Activated T-helper 1 cell treated with anti-CD3 and anti-CD28 coated beads, Interleukin-12 subunit alpha, Interleukin-12 subunit beta, Interleukin-2, Interleukin-4 antibody, amounts not matched to agents 30 ng/mL and 10 ng/mL and 1 ng/mL, durations not matched to agents 14 hours and 24 hours and 36 hours (primary cell): ENCODE measurements around the gene PHKB. TPM values are rescaled to one million over a fixed set of nuclear protein-coding genes. Genes with fewer than 3 reads are reported as not detected.

ENCODE experiments used
- DNase-seq: peaks from one replicate; pipeline ENCODE4 v3.0.0; 2021; ENCODE audit warnings: low spot score
- H3K27ac Mint-ChIP-seq: one replicate; pipeline ENCODE4 v1.8.0; 2021; ENCODE audit warnings: mild to moderate bottlenecking, mixed read lengths
- H3K27me3 Mint-ChIP-seq: one replicate; pipeline ENCODE4 v1.8.0; 2022; ENCODE audit warnings: mild to moderate bottlenecking, moderate library complexity, mixed read lengths; ENCODE audit not compliant: insufficient read depth
- H3K36me3 Mint-ChIP-seq: one replicate; pipeline ENCODE4 v1.8.0; 2021; ENCODE audit warnings: low read depth, mixed read lengths
- H3K4me1 Mint-ChIP-seq: one replicate; pipeline ENCODE4 v1.8.0; 2021; ENCODE audit warnings: low read depth, mixed read lengths
- H3K4me3 Mint-ChIP-seq: one replicate; pipeline ENCODE4 v1.8.0; 2021; ENCODE audit warnings: mild to moderate bottlenecking, moderate library complexity, mixed read lengths
- H3K9me3 Mint-ChIP-seq: one replicate; pipeline ENCODE4 v1.8.0; 2021; ENCODE audit warnings: mixed read lengths
- intact Hi-C: fragments of 100-400 bp; cut with micrococcal nuclease; formaldehyde crosslinking; loops from one replicate; pipeline ENCODE4 v1.15.1; 2024
- total RNA-seq: library from RNA; stranded (reverse); gene quantifications from 2 replicates; pipeline ENCODE4 v1.2.3, GENCODE V29; 2022

PHKB gene
- total RNA-seq, 1 donor from 2014 or later: 26.6 TPM

GRCh38 chr16:47631131-47631530 lies 170.0 kb downstream of the PHKB start:
- no peak for DNase-seq
- H3K9me3 Mint-ChIP-seq: no peaks in the 10 kb centered on the region
- intact Hi-C loops: no loop called here
- no peak overlapping the region for H3K4me3 Mint-ChIP-seq
- H3K27me3 Mint-ChIP-seq: no peaks in the 10 kb centered on the region
- H3K4me1 Mint-ChIP-seq: peaks cover 7% of the 10 kb centered on the region
- peaks cover 18% of the 10 kb centered on the region for H3K36me3 Mint-ChIP-seq
- H3K27ac Mint-ChIP-seq: no peak overlapping the region

GRCh38 chr16:47634126-47634525 lies 173.0 kb downstream of the PHKB start:
- Mint-ChIP-seq H3K27me3 (no peaks in the 10 kb centered on the region), H3K36me3 (peaks cover 18% of the 10 kb centered on the region), H3K27ac (no peak overlapping the region), H3K4me1 (peaks cover 7% of the 10 kb centered on the region), H3K9me3 (no peaks in the 10 kb centered on the region), H3K4me3 (no peak overlapping the region)
- DNase-seq: no peak
- intact Hi-C loops: no loop called here

DNA sequence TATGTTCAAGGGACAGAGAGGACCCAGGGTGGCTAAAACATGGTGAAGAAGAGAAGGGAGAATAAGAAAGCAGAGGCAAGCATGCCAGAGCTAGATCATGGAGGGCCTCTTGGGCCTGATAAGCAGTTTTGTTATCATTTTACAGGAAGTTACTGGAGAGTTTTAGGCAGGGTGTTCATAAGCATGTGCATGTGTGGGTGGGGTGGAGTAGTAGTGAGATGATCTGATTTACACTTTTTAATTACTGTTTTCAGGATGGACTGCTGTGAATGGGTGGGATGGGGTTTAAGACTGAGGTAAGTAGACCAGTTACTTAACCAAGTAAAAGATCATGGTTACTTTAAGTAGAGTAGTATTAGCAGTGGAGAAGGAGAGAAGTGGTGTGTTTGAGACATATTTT lies 173.6 kb downstream of the PHKB start:
- peaks cover 7% of the 10 kb centered on the region for H3K4me1 Mint-ChIP-seq
- H3K4me3 Mint-ChIP-seq: no peak overlapping the region
- no peak for DNase-seq
- no peaks in the 10 kb centered on the region for H3K27me3 Mint-ChIP-seq
- H3K36me3 Mint-ChIP-seq: peaks cover 18% of the 10 kb centered on the region
- intact Hi-C loops: no loop called here
- H3K27ac Mint-ChIP-seq: peak overlapping the region; percentile 19
- no peaks in the 10 kb centered on the region for H3K9me3 Mint-ChIP-seq

DNA sequence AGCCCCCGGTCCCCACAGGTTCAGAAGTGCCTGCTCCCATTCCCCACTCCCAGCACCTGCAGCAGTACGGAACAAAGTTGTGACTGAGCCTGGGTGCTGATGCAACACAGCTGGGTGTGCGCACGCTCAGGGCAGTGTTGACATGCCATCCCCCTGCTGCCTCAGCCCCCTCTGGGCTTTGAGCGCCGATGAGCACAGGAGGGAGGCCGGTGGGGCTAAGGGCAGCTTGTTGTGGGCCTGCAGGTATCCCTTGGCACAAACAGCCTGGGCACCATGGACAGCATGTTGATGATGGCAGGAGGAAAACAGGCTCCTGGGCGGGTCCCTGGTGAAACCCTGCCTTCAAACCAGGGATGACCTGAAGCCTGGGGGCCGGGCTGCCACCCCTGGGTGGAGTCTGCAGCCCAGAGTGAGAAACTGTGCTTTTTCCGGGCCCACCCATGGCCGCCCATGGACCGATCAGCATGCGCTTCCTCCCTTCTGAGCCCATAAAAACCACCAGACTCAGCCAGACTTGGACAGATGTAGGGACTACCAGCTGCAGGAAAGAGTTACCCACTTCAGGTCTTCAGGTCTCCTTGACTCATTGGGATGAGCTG lies 175.5 kb downstream of the PHKB start:
- H3K9me3 Mint-ChIP-seq: no peaks in the 10 kb centered on the region
- no peaks in the 10 kb centered on the region for H3K27me3 Mint-ChIP-seq
- intact Hi-C loops: no loop called here
- peaks cover 20% of the 10 kb centered on the region for H3K36me3 Mint-ChIP-seq
- peaks cover 7% of the 10 kb centered on the region for H3K4me1 Mint-ChIP-seq
- no peak overlapping the region for H3K4me3 Mint-ChIP-seq
- no peak overlapping the region for H3K27ac Mint-ChIP-seq
- no peak for DNase-seq

DNA sequence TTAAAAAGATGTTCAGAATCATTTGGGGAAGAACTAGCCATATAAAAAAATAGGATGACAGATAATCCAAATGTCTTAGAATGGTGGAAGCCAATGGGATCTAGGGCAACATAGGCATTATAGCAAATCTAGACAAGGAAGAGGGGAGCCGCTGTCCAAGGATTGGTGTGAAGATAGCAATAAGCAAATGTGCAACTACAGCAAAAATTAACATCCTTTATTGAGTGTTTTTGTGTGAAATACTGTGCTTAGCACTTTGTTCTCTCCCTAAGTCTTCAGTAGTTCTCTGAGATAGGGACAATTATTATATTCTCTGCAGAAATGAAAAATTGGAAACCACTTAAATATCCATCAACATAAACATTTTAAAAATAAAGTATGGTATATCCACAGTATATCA lies 177.0 kb downstream of the PHKB start:
- no peaks in the 10 kb centered on the region for H3K27me3 Mint-ChIP-seq
- H3K4me1 Mint-ChIP-seq: peaks cover 8% of the 10 kb centered on the region
- no peak overlapping the region for H3K27ac Mint-ChIP-seq
- intact Hi-C loops: no loop called here
- H3K4me3 Mint-ChIP-seq: no peak overlapping the region
- H3K9me3 Mint-ChIP-seq: no peaks in the 10 kb centered on the region
- peaks cover 22% of the 10 kb centered on the region for H3K36me3 Mint-ChIP-seq
- no peak for DNase-seq

DNA sequence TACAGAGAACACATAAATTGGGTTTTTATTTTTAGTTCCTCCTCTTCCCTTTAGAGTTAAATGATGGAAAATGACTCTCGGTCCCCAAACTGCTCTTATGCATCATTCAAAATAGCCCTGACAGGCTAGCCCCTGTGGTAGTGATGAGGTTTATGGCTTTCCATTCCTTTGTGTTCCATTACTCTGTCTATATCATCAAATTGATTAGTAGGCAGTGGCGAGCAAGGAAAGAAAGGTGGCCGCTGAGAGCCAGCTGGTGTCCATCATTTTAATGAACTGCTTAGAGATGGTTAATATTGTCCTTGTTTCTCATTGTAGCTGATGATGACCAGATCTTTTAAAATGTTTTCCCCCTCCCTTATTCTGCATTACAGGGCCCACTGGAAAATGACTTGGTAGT lies 179.5 kb downstream of the PHKB start:
- Mint-ChIP-seq H3K36me3 (peaks cover 13% of the 10 kb centered on the region), H3K9me3 (peaks cover 4% of the 10 kb centered on the region), H3K4me3 (no peak overlapping the region), H3K4me1 (peaks cover 10% of the 10 kb centered on the region), H3K27ac (no peak overlapping the region), H3K27me3 (no peaks in the 10 kb centered on the region)
- intact Hi-C loops: no loop called here
- DNase-seq: no peak

GRCh38 chr16:47643323-47644000 lies 182.3 kb downstream of the PHKB start:
- Mint-ChIP-seq H3K9me3 (peaks cover 4% of the 10 kb centered on the region), H3K4me1 (peaks cover 10% of the 10 kb centered on the region), H3K27ac (peak overlapping the region; percentile 27), H3K36me3 (peaks cover 8% of the 10 kb centered on the region), H3K27me3 (no peaks in the 10 kb centered on the region), H3K4me3 (no peak overlapping the region)
- intact Hi-C loops: no loop called here
- DNase-seq: no peak

- peaks cover 4% of the 10 kb centered on the region for H3K9me3 Mint-ChIP-seq
- DNase-seq: no peak
- intact Hi-C loops: no loop called here
- no peak overlapping the region for H3K27ac Mint-ChIP-seq
- peaks cover 10% of the 10 kb centered on the region for H3K4me1 Mint-ChIP-seq
- peaks cover 8% of the 10 kb centered on the region for H3K36me3 Mint-ChIP-seq
- H3K27me3 Mint-ChIP-seq: no peaks in the 10 kb centered on the region
- no peak overlapping the region for H3K4me3 Mint-ChIP-seq
Observed at GRCh38 chr16:47644166-47644565, 183.0 kb downstream of the PHKB start.

DNA sequence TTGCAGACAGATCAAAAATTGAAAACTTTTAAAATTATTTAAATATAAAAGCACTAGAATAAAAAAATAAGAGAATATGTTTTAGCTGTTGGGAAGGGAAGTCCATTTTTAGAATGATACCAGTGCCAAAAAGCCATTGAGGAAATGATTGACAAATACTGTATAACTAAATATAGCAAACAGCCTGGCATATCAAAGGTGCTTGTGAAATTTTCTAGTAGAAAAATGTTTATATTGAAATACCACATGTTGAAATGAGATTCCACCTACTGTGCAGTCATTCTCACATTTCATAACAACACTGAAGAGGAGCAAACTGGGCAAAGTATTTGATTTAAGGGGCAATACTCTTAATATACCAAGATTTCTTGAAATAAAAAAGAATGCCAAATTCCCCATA lies 183.5 kb downstream of the PHKB start:
- H3K4me1 Mint-ChIP-seq: peaks cover 10% of the 10 kb centered on the region
- intact Hi-C loops: no loop called here
- peaks cover 8% of the 10 kb centered on the region for H3K36me3 Mint-ChIP-seq
- no peaks in the 10 kb centered on the region for H3K27me3 Mint-ChIP-seq
- DNase-seq: no peak
- no peak overlapping the region for H3K4me3 Mint-ChIP-seq
- H3K27ac Mint-ChIP-seq: no peak overlapping the region
- H3K9me3 Mint-ChIP-seq: peaks cover 4% of the 10 kb centered on the region

GRCh38 chr16:47646914-47647313 lies 185.8 kb downstream of the PHKB start:
- no peak for DNase-seq
- peaks cover 4% of the 10 kb centered on the region for H3K9me3 Mint-ChIP-seq
- no peak overlapping the region for H3K4me3 Mint-ChIP-seq
- no peaks in the 10 kb centered on the region for H3K36me3 Mint-ChIP-seq
- no peak overlapping the region for H3K27ac Mint-ChIP-seq
- H3K27me3 Mint-ChIP-seq: no peaks in the 10 kb centered on the region
- intact Hi-C loops: no loop called here
- H3K4me1 Mint-ChIP-seq: peaks cover 10% of the 10 kb centered on the region

- intact Hi-C loops: no loop called here
- no peaks in the 10 kb centered on the region for H3K9me3 Mint-ChIP-seq
- peaks cover 17% of the 10 kb centered on the region for H3K36me3 Mint-ChIP-seq
- H3K4me1 Mint-ChIP-seq: no peaks in the 10 kb centered on the region
- H3K4me3 Mint-ChIP-seq: no peak overlapping the region
- DNase-seq: no peak
- H3K27ac Mint-ChIP-seq: no peak overlapping the region
- no peaks in the 10 kb centered on the region for H3K27me3 Mint-ChIP-seq
Observed at GRCh38 chr16:47657032-47657431, 195.9 kb downstream of the PHKB start.

DNA sequence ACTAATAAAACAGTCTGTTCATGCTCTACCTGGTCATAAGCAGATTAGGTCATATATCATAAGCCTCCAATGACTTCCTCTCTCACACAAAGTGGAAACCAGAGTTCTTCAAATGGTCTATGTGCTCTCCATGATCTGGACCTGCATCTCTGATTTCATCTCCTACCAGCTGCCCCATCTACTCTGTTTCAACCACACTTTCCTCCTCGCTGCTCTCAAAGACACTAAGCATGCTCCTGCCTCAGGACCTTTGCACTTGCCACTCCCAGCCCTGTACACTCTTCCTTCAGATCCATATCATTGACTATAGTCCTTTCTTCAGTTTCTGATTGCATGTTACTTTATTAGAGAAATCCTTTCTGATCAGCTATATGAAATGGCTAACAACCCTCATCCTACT lies 196.8 kb downstream of the PHKB start:
- no peaks in the 10 kb centered on the region for H3K27me3 Mint-ChIP-seq
- H3K9me3 Mint-ChIP-seq: no peaks in the 10 kb centered on the region
- H3K4me3 Mint-ChIP-seq: no peak overlapping the region
- DNase-seq: no peak
- intact Hi-C loops: no loop called here
- H3K4me1 Mint-ChIP-seq: no peaks in the 10 kb centered on the region
- H3K27ac Mint-ChIP-seq: no peak overlapping the region
- peaks cover 16% of the 10 kb centered on the region for H3K36me3 Mint-ChIP-seq

GRCh38 chr16:47660540-47660939 lies 199.4 kb downstream of the PHKB start:
- Mint-ChIP-seq H3K4me3 (no peak overlapping the region), H3K36me3 (peaks cover 14% of the 10 kb centered on the region), H3K4me1 (peaks cover 5% of the 10 kb centered on the region), H3K27ac (no peak overlapping the region), H3K9me3 (no peaks in the 10 kb centered on the region), H3K27me3 (no peaks in the 10 kb centered on the region)
- no peak for DNase-seq
- intact Hi-C loops: no loop called here
